HG03521 (cell line): ENCODE measurements around the gene TCHHL1.

Experiments used
- ATAC-seq: cut with Tn5 transposase; IDR thresholded peaks from one replicate; pipeline ENCODE4 v1.9.1; 2021; ENCODE audit warnings: mild to moderate bottlenecking, moderate library complexity; ENCODE audit not compliant: unreplicated experiment

The TCHHL1 gene

GRCh38 chr1:152089014-152089674, at the start of gene TCHHL1:
Gene TCHHL1 (minus strand): TSS chr1:152089064. CDS start chr1:152088143, 921 bp downstream.
- ATAC-seq, result no peak

DNA sequence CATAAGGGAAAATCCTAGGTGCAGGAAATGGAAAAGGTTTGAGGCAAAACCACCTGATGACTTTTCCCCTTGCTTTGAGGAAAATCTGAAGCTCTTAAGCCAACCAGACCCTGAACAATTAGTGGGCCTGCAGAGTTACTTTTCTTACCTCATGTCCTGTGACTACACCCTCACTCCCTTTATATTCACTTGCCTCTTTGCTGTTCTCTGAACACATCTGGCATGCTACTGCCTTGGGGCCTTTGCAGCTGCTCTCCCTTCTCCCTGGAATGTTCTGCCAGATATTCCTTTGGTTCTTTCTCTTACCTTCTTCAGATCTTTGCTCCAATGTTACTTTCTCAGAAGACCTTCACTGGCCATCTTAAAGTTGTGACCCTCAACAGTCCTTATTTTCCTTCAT, 48.4 kb upstream of the TCHHL1 start:
- ATAC-seq, result no peak

DNA sequence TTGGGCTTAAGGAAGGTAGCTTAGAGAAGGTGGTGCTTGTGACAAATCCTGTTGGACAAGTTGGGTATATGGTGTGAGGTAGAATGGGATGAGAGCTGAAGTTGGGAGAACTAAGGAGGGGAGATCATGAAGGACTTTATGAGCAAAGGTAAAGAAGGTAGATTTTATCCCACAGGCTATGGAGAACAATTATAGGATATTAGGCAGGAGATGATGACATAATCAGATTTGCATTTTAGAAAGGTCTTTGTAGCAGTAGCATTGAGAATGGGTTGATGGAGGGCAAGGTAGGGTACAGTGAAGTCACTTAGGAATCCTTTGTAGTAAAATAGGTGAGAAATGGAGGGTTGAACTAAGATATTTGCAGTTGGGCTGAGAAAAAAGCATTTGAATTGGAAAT, 41.3 kb upstream of the TCHHL1 start:
- no peak for ATAC-seq

GRCh38 chr1:152127673-152128072, 38.8 kb upstream of the TCHHL1 start:
- no peak for ATAC-seq

GRCh38 chr1:152125834-152126443, 37.1 kb upstream of the TCHHL1 start:
- no peak for ATAC-seq

DNA sequence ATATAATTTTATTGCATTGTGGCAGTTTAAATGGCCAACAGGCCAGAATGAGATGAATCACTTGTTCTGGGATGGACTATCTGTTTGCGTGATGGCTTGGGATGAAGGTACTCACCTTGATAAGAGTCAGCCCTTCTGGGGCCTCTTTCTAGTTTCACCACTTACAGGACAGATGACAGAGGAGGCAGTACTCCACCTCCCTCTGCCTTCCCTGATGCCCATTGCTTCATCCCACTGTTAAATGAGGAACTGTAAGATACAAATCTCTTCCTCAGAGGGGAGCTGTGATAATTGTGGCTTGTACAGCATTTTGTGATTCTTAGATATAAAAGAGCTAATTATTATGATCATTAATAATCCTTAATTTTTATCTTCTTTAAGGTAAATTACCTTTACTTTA, 30.1 kb upstream of the TCHHL1 start:
- ATAC-seq, result no peak

GRCh38 chr1:152115344-152115743, 26.5 kb upstream of the TCHHL1 start, which contains the start of gene TCHH:
Gene TCHH (minus strand): TSS chr1:152115444. CDS start chr1:152114080, 1,364 bp downstream.
- no peak for ATAC-seq

- no peak for ATAC-seq
Measured at GRCh38 chr1:152112885-152113432, 24.1 kb upstream of the TCHHL1 start.

GRCh38 chr1:152112101-152112884, 23.4 kb upstream of the TCHHL1 start:
- no peak for ATAC-seq

DNA sequence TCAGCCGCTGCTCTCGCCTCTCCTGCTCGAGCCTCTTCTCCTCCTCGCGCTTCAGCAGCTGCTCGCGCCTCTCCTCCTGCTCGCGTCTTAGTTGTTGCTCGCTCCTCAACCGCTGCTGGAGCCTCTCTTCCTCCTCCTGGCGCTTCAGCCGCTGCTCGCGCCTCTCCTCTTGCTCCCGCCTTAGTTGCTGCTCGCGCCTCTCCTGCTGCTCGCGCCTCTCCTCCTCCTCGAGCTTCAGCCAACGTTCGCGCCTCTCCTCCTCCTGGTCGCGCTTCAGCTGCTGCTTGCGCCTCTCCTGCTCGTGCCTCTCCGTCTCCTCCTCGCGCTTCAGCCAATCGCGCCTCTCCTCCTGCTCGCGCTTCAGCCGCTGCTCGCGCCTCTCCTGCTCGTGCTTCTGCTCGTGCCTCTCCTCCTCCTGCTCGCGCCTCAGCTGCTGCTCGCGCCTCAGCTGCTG, 22.7 kb upstream of the TCHHL1 start:
- no peak for ATAC-seq

GRCh38 chr1:152110860-152111514, 22.1 kb upstream of the TCHHL1 start:
- ATAC-seq, result no peak

- ATAC-seq, result no peak
Measured at GRCh38 chr1:152110365-152110859, 21.5 kb upstream of the TCHHL1 start.

DNA sequence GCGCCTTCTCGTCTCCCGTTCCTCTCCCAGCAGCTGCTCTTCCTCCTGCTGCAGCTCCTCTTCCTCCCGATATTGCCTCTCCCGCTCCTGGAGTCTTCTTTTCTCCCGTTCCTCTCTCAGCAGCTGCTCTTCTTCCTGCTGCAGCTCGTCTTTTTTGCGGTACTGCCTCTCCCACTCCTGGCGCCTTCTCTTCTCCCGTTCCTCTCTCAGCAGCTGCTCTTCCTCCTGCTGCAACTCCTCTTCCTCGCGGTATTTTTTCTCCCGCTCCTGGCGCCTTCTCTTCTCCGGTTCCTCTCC, 21.1 kb upstream of the TCHHL1 start:
- ATAC-seq, result no peak

GRCh38 chr1:152109231-152109997, 20.6 kb upstream of the TCHHL1 start:
- no peak for ATAC-seq

GRCh38 chr1:152108882-152109222, 20.0 kb upstream of the TCHHL1 start:
- no peak for ATAC-seq

- no peak for ATAC-seq
Measured at GRCh38 chr1:152107984-152108881, 19.4 kb upstream of the TCHHL1 start.

GRCh38 chr1:152107031-152107983, 18.4 kb upstream of the TCHHL1 start:
- ATAC-seq, result no peak

DNA sequence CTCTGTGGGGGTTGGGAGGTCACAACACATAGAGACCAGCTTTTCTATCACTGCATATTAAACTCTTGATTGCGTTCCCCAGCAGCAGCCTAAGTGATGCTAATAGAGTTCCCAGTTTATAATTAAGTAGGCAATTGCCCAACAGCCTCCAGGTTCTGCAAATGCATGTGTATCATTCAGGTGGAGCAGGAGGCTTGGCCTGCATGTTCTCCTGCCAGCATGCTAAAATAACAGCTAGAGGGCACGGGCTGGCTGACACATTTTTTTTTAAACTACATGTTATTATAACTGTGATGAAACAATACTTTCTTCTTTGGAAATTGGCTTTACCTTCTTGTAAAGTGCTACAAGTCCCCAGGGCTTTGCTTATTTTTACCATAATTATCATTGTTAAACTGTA, 16.0 kb upstream of the TCHHL1 start:
- no peak for ATAC-seq
